Tongue (tissue), 2 donors: ENCODE results near the gene PAPPA. TPM values are rescaled to one million over a fixed set of nuclear protein-coding genes. Genes with fewer than 3 reads are reported as not detected.

Source experiments
- DNase-seq: peaks from one replicate; pipeline ENCODE4 v3.0.0-alpha.2; 2015
- total RNA-seq: library from RNA; depleted of rRNA; stranded (reverse); fragments of >200 nt; gene quantifications from one replicate; pipeline ENCODE4 v1.2.3, GENCODE V29; 2014

The PAPPA gene
- total RNA-seq, 1 donor from 2014 or later, result 3.0 TPM

- DNase-seq, result no peak
Observed at GRCh38 chr9:116182876-116183275, 29.3 kb downstream of the PAPPA start.

- no peak for DNase-seq
Observed at GRCh38 chr9:116187570-116188170, 34.1 kb downstream of the PAPPA start.

- no peak for DNase-seq
Observed at GRCh38 chr9:116189683-116190082, 36.1 kb downstream of the PAPPA start.

- no peak for DNase-seq
Observed at GRCh38 chr9:116190637-116191396, 37.2 kb downstream of the PAPPA start.

- DNase-seq, result no peak
Observed at GRCh38 chr9:116191576-116192415, 38.2 kb downstream of the PAPPA start.

GRCh38 chr9:116193636-116194035 is 40.0 kb downstream of the PAPPA start:
- DNase-seq, result no peak

GRCh38 chr9:116196806-116197205 is 43.2 kb downstream of the PAPPA start:
- DNase-seq, result no peak

- DNase-seq, result no peak
Observed at GRCh38 chr9:116198344-116198743, 44.8 kb downstream of the PAPPA start.

GRCh38 chr9:116202219-116202912 is 48.8 kb downstream of the PAPPA start:
- DNase-seq, result no peak

GRCh38 chr9:116204252-116204882 is 50.8 kb downstream of the PAPPA start:
- DNase-seq, result no peak

GRCh38 chr9:116207371-116208111 is 54.0 kb downstream of the PAPPA start:
- DNase-seq, result no peak

GRCh38 chr9:116208417-116209232 is 55.0 kb downstream of the PAPPA start:
- peak; percentile 14 for DNase-seq

GRCh38 chr9:116209414-116210116 is 56.0 kb downstream of the PAPPA start:
- peak; percentile 21 for DNase-seq

GRCh38 chr9:116212986-116213692 is 59.5 kb downstream of the PAPPA start:
- no peak for DNase-seq

- DNase-seq, result no peak
Observed at GRCh38 chr9:116213693-116214047, 60.1 kb downstream of the PAPPA start.

- no peak for DNase-seq
Observed at GRCh38 chr9:116218399-116218798, 64.8 kb downstream of the PAPPA start.

GRCh38 chr9:116219686-116220085 is 66.1 kb downstream of the PAPPA start:
- DNase-seq, result no peak

- DNase-seq, result no peak
Observed at GRCh38 chr9:116223926-116224325, 70.3 kb downstream of the PAPPA start.

- peak; percentile 44 for DNase-seq
Observed at GRCh38 chr9:116230051-116230632, 76.6 kb downstream of the PAPPA start.
